GM18505 (cell line): ENCODE data around the gene RNH1.
A peak's percentile ranks its signal among the peaks of the same experiment; 100 is the strongest.
"Not testable (repeated sequence)": the region's sequence is repeated elsewhere in the genome, so short reads cannot be mapped to it uniquely, and the experiment has no call there.

Experiments
- ATAC-seq: cut with Tn5 transposase; IDR thresholded peaks from one replicate; pipeline ENCODE4 v1.9.1; 2021; ENCODE audit not compliant: unreplicated experiment
- POLR2A ChIP-seq: IDR thresholded peaks from 4 replicates; pipeline ENCODE4 v1.6.1; 2011; ENCODE audit warnings: borderline replicate concordance; ENCODE audit not compliant: insufficient read depth, insufficient read length; ENCODE audit errors: extremely low read depth

Gene RNH1

GRCh38 chr11:520428-521176 is 13.6 kb upstream of the RNH1 start:
- TF ChIP-seq POLR2A: no peak
- no peak for ATAC-seq

GRCh38 chr11:518463-519202 is 11.6 kb upstream of the RNH1 start:
- peak; percentile 87 for ATAC-seq
- peak; percentile 20 for TF ChIP-seq POLR2A

- ATAC-seq: not testable (repeated sequence)
Measured at GRCh38 chr11:516918-517685, 10.1 kb upstream of the RNH1 start.

- TF ChIP-seq POLR2A: no peak
Measured at GRCh38 chr11:516400-516799, 9.4 kb upstream of the RNH1 start.

DNA sequence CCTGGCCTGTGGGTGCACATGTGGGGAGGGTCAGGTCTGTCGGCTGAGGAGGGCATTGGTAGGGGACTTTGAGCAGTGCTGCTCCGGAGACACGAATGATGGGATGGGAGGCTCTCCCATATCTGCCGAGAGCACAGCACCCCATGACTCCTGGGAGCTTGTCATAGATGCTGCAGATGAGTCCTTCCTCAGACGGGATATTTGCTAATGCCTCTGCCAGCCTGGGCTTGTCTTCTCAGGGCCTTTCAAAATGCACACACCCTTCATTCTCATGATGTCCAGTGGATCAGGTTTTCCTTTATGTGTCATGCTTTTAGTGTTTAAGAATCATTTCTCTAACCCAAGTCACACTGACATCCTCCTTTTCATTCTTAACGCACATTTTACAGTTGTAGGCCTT is 8.1 kb upstream of the RNH1 start:
- no peak for ATAC-seq

More at GRCh38 chr11:516400-516799, 9.4 kb upstream of the RNH1 start:
- ATAC-seq: no peak

DNA sequence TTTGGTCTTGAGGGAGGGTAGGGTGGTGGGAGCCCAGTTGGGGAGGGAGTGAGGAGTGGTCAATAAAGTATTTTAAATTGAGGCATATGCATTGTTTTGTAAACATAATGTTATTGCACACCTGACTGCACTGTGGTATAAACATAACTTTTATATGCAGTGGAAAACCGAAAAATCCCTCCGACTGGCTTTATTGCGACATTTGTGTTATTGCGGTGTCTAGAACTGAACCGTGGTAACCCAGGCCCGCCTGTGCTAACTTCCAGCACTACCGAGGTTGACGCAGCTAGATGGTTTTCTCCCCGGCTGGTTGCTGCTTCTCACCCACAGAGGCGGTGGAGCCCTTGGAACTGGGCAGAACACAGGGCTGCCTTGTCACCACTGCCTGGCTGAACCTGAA is 7.6 kb upstream of the RNH1 start:
- TF ChIP-seq POLR2A: no peak
- ATAC-seq: no peak

More for the DNA sequence above, 8.1 kb upstream of the RNH1 start:
- no peak for TF ChIP-seq POLR2A

DNA sequence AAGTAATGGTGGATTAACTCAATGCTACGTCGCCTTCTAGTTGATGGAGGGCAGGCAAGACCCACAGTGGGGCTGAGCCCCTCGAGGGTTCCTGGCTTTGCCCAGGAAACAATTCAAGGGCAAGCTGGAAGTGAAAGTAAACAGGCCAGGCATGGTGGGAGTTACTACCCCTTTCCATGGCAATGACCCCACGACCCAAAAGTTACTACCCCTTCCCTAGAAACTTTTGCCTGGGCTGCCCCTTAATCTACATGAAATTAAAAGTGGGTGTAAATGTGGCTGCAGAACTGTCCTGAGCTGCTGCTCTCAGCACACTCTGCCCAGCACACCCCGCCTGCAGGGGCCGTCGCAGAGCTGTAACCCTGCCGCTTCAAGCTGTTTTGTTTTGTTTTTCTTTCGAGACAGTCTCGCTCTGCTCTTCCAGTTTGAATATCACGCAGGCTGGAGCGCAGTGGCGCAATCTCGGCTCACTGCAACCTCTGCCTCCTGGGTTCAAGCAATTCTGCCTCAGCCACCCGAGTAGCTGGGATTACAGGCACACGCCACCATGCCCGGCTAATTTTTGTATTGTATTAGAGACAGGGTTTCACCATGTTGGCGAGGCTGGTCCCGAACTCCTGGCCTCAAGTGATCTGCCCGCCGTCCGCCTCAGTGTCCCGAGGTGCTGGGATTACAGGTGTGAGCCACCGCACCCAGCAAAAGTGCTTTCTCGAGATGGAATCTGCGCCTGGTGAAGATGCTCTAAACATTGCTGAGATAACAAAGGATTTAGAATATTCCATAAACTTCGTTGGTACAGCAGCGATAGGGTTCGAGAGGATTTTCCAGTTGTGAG is 5.9 kb upstream of the RNH1 start:
- no peak for TF ChIP-seq POLR2A
- no peak for ATAC-seq

DNA sequence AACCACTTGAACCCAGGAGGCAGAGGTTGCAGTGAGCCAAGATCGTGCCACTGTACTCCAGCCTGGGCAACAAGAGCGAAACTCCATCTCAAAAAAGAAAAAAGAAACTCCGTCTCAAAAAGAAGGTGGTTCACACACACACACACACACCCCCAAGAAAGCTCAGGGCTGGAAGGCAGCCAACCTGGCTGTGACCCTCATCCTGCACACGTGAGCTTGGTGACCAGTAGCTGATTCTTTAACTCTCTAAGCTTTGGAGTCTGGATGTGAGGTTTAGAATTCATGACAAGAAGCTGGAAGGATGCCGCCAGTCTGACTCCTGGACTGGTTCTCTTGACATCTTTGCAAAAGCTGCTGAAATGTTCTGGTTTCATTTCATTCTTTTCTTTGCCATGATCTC is 1.9 kb upstream of the RNH1 start:
- no peak for ATAC-seq

GRCh38 chr11:507727-508515 is 879 bp upstream of the RNH1 start:
- ATAC-seq: no peak
- TF ChIP-seq POLR2A: no peak

More for the DNA sequence above, 1.9 kb upstream of the RNH1 start:
- no peak for TF ChIP-seq POLR2A

DNA sequence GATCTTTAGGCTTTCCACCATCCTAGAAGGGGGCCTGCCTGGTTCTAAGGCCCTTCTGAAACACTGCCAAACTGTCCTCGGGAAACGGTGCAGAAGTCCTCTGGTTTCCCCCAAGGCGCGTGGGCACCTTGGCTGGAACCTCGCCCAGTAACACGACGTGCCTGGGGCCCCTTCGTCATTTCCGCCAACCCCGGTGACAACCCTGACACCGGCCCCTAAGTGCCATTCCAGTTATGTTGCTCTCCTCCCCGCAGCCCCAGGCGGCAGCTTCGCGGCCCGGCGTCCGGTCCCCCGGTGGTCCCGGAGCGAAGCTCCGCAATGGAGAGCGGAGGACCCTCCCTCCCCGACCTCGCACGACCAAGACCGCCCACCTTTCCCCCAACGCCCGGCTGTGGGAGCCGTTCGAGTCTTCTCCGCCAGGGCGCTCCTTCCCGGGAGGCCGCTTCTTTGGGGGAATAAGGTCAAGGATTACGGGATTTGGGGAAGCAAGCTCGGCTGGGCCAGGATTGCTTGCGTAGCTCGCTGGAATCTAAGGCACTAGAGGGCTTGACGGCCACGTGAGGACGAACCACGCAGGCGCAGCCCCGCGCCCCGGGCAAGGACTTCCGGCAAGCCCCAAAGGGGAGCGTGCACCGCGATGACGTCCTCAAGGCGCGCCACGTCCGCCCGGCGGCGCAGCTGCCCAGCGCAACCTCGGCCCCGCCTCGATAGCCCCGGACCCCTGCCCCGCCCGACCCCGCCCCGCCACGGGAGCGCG is 626 bp downstream of the RNH1 start:
- ATAC-seq: peak; percentile 62

DNA sequence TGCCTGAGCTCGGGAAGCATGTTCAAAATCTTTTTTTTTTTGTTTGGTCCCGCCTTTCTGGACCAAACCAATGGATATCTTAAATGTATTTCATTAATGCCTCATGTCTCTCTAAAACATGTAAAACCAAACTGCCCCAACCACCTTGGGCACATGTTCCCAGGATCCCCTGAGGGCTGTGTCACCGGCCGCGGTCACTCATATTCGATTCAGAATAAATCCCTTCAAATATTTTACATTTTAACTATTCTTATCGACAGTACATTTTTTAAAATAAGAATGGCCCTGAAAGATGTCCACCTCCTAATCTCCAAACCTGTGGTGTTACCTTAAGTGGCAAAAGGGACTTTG is 2.1 kb downstream of the RNH1 start:
- no peak for TF ChIP-seq POLR2A
- no peak for ATAC-seq

More for the DNA sequence above, 626 bp downstream of the RNH1 start:
- TF ChIP-seq POLR2A: peak; percentile 78
